HEK293 (cell line): ENCODE results near the gene ZC3HAV1L.

Experiments used
- KLF8 ChIP-seq: fragments of 450-650 bp; formaldehyde crosslinking; IDR thresholded peaks from 2 replicates; pipeline ENCODE4 v1.5.1; 2016; ENCODE audit warnings: missing biosample characterization, missing genetic modification characterization
- MZF1 ChIP-seq: fragments of 450-650 bp; formaldehyde crosslinking; IDR thresholded peaks from 2 replicates; pipeline ENCODE4 v1.5.1; 2017; ENCODE audit warnings: missing biosample characterization, missing genetic modification characterization, borderline replicate concordance
- YY2 ChIP-seq: fragments of 450-650 bp; formaldehyde crosslinking; IDR thresholded peaks from 2 replicates; pipeline ENCODE4 v1.5.1; 2016; ENCODE audit warnings: missing biosample characterization, missing genetic modification characterization
- ZFP69B ChIP-seq: fragments of 450-650 bp; formaldehyde crosslinking; IDR thresholded peaks from 2 replicates; pipeline ENCODE4 v1.5.1; 2016; ENCODE audit warnings: missing biosample characterization, missing genetic modification characterization
- ZNF112 ChIP-seq: fragments of 450-650 bp; formaldehyde crosslinking; IDR thresholded peaks from 2 replicates; pipeline ENCODE4 v1.5.0; 2017; ENCODE audit warnings: missing biosample characterization, missing genetic modification characterization
- ZNF341 ChIP-seq: fragments of 450-650 bp; formaldehyde crosslinking; IDR thresholded peaks from 2 replicates; pipeline ENCODE4; 2016; ENCODE audit warnings: low read depth, missing biosample characterization, missing genetic modification characterization
- ZNF37A ChIP-seq: fragments of 450-650 bp; IDR thresholded peaks from 2 replicates; pipeline ENCODE4 v1.5.1; 2018; ENCODE audit warnings: missing biosample characterization, missing genetic modification characterization
- ZNF404 ChIP-seq: fragments of 450-650 bp; formaldehyde crosslinking; IDR thresholded peaks from 2 replicates; pipeline ENCODE4 v1.5.1; 2017; ENCODE audit warnings: missing biosample characterization, missing genetic modification characterization
- ZNF521 ChIP-seq: fragments of 450-650 bp; formaldehyde crosslinking; IDR thresholded peaks from 2 replicates; pipeline ENCODE4 v1.5.1; 2017; ENCODE audit warnings: missing biosample characterization, mild to moderate bottlenecking, missing genetic modification characterization
- ZNF843 ChIP-seq: fragments of 450-650 bp; formaldehyde crosslinking; IDR thresholded peaks from 2 replicates; pipeline ENCODE4 v1.5.1; 2016; ENCODE audit warnings: missing biosample characterization, missing genetic modification characterization
- TF ChIP-seq, protein P1 (sequence below): fragments of 450-650 bp; formaldehyde crosslinking; IDR thresholded peaks from 2 replicates; pipeline ENCODE4 v1.5.1; 2016; ENCODE audit warnings: missing biosample characterization, missing genetic modification characterization, borderline replicate concordance
- TF ChIP-seq, protein P2 (sequence below): fragments of 450-650 bp; formaldehyde crosslinking; IDR thresholded peaks from 2 replicates; pipeline ENCODE4 v1.5.1; 2017; ENCODE audit warnings: missing biosample characterization, missing genetic modification characterization
- TF ChIP-seq, protein P3 (sequence below): fragments of 450-650 bp; formaldehyde crosslinking; IDR thresholded peaks from 2 replicates; pipeline ENCODE4 v1.5.1; 2016; ENCODE audit warnings: missing biosample characterization, missing genetic modification characterization
- TF ChIP-seq, protein P4 (sequence below): fragments of 450-650 bp; formaldehyde crosslinking; IDR thresholded peaks from 2 replicates; pipeline ENCODE4 v1.5.1; 2016; ENCODE audit warnings: missing biosample characterization, missing genetic modification characterization
- TF ChIP-seq, protein P5 (sequence below): fragments of 450-650 bp; formaldehyde crosslinking; IDR thresholded peaks from 2 replicates; pipeline ENCODE4 v1.5.1; 2016; ENCODE audit warnings: missing biosample characterization, missing genetic modification characterization
- TF ChIP-seq, protein P6 (sequence below): sonication (generic); formaldehyde crosslinking; IDR thresholded peaks from 2 replicates; pipeline ENCODE4 v1.8.1; 2022; ENCODE audit warnings: mild to moderate bottlenecking, moderate library complexity, missing genetic modification reagents
- TF ChIP-seq, protein P7 (sequence below): fragments of 450-650 bp; formaldehyde crosslinking; IDR thresholded peaks from 2 replicates; pipeline ENCODE4 v1.5.1; 2016; ENCODE audit warnings: missing biosample characterization, missing genetic modification characterization

Gene ZC3HAV1L

DNA sequence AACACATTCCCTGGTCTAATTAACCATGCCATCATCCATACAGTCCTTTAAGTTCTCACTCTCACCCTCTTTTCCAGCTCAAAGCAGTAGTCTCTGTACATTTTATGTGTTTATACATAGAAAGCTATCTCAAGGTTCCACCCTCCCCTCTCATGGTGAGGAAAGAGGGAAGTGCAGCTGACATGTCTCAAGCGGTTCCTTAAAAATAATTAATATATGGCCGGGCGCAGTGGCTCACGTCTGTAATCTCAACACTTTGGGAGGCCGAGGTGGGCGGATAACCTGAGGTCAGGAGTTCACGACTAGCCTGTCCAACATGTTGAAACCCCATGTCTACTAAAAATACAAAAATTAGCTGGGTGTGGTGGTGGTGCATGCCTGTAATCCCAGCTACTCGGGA is 37.0 kb upstream of the ZC3HAV1L start (continued):
- TF ChIP-seq, protein P1, sequence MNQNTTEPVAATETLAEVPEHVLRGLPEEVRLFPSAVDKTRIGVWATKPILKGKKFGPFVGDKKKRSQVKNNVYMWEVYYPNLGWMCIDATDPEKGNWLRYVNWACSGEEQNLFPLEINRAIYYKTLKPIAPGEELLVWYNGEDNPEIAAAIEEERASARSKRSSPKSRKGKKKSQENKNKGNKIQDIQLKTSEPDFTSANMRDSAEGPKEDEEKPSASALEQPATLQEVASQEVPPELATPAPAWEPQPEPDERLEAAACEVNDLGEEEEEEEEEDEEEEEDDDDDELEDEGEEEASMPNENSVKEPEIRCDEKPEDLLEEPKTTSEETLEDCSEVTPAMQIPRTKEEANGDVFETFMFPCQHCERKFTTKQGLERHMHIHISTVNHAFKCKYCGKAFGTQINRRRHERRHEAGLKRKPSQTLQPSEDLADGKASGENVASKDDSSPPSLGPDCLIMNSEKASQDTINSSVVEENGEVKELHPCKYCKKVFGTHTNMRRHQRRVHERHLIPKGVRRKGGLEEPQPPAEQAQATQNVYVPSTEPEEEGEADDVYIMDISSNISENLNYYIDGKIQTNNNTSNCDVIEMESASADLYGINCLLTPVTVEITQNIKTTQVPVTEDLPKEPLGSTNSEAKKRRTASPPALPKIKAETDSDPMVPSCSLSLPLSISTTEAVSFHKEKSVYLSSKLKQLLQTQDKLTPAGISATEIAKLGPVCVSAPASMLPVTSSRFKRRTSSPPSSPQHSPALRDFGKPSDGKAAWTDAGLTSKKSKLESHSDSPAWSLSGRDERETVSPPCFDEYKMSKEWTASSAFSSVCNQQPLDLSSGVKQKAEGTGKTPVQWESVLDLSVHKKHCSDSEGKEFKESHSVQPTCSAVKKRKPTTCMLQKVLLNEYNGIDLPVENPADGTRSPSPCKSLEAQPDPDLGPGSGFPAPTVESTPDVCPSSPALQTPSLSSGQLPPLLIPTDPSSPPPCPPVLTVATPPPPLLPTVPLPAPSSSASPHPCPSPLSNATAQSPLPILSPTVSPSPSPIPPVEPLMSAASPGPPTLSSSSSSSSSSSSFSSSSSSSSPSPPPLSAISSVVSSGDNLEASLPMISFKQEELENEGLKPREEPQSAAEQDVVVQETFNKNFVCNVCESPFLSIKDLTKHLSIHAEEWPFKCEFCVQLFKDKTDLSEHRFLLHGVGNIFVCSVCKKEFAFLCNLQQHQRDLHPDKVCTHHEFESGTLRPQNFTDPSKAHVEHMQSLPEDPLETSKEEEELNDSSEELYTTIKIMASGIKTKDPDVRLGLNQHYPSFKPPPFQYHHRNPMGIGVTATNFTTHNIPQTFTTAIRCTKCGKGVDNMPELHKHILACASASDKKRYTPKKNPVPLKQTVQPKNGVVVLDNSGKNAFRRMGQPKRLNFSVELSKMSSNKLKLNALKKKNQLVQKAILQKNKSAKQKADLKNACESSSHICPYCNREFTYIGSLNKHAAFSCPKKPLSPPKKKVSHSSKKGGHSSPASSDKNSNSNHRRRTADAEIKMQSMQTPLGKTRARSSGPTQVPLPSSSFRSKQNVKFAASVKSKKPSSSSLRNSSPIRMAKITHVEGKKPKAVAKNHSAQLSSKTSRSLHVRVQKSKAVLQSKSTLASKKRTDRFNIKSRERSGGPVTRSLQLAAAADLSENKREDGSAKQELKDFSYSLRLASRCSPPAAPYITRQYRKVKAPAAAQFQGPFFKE, result no peak
- TF ChIP-seq, protein P2, sequence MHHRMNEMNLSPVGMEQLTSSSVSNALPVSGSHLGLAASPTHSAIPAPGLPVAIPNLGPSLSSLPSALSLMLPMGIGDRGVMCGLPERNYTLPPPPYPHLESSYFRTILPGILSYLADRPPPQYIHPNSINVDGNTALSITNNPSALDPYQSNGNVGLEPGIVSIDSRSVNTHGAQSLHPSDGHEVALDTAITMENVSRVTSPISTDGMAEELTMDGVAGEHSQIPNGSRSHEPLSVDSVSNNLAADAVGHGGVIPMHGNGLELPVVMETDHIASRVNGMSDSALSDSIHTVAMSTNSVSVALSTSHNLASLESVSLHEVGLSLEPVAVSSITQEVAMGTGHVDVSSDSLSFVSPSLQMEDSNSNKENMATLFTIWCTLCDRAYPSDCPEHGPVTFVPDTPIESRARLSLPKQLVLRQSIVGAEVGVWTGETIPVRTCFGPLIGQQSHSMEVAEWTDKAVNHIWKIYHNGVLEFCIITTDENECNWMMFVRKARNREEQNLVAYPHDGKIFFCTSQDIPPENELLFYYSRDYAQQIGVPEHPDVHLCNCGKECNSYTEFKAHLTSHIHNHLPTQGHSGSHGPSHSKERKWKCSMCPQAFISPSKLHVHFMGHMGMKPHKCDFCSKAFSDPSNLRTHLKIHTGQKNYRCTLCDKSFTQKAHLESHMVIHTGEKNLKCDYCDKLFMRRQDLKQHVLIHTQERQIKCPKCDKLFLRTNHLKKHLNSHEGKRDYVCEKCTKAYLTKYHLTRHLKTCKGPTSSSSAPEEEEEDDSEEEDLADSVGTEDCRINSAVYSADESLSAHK, result no peak
- TF ChIP-seq, protein P3, sequence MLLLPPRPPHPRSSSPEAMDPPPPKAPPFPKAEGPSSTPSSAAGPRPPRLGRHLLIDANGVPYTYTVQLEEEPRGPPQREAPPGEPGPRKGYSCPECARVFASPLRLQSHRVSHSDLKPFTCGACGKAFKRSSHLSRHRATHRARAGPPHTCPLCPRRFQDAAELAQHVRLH (tag by site-specific recombination), result no peak
- TF ChIP-seq, protein P4, sequence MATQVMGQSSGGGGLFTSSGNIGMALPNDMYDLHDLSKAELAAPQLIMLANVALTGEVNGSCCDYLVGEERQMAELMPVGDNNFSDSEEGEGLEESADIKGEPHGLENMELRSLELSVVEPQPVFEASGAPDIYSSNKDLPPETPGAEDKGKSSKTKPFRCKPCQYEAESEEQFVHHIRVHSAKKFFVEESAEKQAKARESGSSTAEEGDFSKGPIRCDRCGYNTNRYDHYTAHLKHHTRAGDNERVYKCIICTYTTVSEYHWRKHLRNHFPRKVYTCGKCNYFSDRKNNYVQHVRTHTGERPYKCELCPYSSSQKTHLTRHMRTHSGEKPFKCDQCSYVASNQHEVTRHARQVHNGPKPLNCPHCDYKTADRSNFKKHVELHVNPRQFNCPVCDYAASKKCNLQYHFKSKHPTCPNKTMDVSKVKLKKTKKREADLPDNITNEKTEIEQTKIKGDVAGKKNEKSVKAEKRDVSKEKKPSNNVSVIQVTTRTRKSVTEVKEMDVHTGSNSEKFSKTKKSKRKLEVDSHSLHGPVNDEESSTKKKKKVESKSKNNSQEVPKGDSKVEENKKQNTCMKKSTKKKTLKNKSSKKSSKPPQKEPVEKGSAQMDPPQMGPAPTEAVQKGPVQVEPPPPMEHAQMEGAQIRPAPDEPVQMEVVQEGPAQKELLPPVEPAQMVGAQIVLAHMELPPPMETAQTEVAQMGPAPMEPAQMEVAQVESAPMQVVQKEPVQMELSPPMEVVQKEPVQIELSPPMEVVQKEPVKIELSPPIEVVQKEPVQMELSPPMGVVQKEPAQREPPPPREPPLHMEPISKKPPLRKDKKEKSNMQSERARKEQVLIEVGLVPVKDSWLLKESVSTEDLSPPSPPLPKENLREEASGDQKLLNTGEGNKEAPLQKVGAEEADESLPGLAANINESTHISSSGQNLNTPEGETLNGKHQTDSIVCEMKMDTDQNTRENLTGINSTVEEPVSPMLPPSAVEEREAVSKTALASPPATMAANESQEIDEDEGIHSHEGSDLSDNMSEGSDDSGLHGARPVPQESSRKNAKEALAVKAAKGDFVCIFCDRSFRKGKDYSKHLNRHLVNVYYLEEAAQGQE (tag by site-specific recombination), result no peak
- TF ChIP-seq ZNF843 (no peak), ZNF521 (no peak), ZFP69B (tag by site-specific recombination) (no peak), ZNF112 (no peak), ZNF404 (tag by site-specific recombination) (no peak), KLF8 (tag by site-specific recombination) (no peak), YY2 (tag by site-specific recombination) (no peak), MZF1 (no peak), ZNF341 (tag by site-specific recombination) (no peak), ZNF37A (tag by site-specific recombination) (no peak)
- TF ChIP-seq, protein P5, sequence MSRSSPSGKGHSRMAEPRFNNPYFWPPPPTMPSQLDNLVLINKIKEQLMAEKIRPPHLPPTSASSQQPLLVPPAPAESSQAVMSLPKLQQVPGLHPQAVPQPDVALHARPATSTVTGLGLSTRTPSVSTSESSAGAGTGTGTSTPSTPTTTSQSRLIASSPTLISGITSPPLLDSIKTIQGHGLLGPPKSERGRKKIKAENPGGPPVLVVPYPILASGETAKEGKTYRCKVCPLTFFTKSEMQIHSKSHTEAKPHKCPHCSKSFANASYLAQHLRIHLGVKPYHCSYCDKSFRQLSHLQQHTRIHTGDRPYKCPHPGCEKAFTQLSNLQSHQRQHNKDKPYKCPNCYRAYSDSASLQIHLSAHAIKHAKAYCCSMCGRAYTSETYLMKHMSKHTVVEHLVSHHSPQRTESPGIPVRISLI (tag by site-specific recombination), result no peak
- TF ChIP-seq, protein P6, sequence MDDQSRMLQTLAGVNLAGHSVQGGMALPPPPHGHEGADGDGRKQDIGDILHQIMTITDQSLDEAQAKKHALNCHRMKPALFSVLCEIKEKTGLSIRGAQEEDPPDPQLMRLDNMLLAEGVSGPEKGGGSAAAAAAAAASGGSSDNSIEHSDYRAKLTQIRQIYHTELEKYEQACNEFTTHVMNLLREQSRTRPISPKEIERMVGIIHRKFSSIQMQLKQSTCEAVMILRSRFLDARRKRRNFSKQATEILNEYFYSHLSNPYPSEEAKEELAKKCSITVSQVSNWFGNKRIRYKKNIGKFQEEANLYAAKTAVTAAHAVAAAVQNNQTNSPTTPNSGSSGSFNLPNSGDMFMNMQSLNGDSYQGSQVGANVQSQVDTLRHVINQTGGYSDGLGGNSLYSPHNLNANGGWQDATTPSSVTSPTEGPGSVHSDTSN, result no peak
- TF ChIP-seq, protein P7, sequence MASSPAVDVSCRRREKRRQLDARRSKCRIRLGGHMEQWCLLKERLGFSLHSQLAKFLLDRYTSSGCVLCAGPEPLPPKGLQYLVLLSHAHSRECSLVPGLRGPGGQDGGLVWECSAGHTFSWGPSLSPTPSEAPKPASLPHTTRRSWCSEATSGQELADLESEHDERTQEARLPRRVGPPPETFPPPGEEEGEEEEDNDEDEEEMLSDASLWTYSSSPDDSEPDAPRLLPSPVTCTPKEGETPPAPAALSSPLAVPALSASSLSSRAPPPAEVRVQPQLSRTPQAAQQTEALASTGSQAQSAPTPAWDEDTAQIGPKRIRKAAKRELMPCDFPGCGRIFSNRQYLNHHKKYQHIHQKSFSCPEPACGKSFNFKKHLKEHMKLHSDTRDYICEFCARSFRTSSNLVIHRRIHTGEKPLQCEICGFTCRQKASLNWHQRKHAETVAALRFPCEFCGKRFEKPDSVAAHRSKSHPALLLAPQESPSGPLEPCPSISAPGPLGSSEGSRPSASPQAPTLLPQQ (tag by site-specific recombination), result no peak
- TF ChIP-seq, all 188 proteins: peak for 0
